GM18867 (cell line): Measurements from ENCODE around the gene NKAIN2.

Experiments
- ATAC-seq: cut with Tn5 transposase; IDR thresholded peaks from one replicate; pipeline ENCODE4 v1.9.1; 2021; ENCODE audit warnings: mild to moderate bottlenecking, moderate library complexity; ENCODE audit not compliant: unreplicated experiment

Gene NKAIN2

DNA sequence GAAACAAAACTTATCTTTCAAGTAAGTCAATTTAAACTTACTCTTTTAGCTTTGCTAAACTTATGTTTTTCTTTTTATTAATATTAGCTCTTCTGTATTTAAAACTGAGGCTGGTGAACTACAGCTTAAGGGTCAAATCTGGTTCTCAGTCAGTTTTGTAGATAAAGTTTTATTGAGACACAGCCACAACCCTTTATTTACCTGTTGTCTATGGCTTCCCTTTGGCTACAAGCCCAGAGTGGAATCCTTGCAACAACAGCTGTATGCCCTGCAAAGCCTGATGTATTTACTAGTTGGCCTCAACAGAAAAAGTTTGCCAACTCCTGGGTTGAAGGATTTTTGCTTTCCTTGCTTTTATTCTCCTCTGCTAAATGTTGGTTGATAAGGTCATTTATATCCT, 667.1 kb downstream of the NKAIN2 start:
- ATAC-seq = no peak

DNA sequence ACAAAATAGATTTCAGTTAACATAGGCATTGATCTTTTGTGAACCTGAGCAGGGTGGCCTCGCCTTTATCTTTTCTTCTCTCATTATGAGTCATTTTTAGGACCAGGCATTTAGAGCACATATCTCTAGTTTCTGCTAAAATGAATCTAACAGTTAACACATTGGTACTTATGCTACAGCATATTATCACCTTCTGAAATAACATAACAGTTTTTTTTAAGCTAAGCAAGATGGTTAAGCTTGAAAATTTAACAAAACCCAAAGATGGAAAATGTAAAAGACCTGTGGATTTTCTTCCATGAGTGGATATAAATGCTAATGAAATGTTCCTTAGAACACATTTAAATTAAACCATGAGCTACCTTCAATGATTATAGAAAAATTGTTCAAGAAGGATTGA, 671.5 kb downstream of the NKAIN2 start:
- ATAC-seq = no peak

DNA sequence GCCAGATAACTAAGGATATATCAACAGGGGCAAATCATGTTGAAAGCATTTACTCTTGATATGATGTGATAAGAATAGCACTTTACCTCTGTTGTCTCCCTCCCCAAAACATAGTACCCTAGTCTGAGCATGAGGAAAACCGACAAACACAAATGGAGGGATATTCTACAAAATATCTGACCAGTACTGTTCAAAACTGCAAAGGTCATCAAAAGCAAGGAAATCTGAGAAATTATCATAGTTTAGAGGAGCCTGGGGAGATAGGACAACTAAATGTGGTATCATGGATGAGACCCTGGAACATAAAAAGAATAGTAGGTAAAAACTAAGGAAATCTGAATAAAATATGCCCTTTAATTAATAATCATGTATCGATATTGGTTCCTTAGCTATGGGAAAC, 675.2 kb downstream of the NKAIN2 start:
- no peak for ATAC-seq

DNA sequence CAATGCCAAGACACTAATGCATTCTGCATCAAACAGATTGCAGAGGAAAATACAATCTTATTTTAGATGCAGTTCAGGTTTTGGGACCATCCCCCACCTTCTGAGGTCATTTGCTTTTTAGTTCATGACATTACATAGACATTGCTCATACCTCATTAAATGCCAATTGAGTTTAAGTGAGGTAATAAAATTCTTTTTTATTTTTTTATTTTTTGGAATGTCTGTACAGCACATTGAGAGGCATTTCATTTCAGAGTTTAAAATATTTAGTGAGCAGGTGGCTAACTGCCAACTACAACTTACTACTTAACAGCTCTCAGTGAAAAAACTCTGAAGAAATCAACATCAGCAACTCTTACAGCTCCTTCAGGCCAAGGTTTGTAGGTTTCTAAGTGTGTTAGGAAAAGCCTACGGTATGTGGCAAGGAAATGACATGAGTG, 676.3 kb downstream of the NKAIN2 start:
- no peak for ATAC-seq

DNA sequence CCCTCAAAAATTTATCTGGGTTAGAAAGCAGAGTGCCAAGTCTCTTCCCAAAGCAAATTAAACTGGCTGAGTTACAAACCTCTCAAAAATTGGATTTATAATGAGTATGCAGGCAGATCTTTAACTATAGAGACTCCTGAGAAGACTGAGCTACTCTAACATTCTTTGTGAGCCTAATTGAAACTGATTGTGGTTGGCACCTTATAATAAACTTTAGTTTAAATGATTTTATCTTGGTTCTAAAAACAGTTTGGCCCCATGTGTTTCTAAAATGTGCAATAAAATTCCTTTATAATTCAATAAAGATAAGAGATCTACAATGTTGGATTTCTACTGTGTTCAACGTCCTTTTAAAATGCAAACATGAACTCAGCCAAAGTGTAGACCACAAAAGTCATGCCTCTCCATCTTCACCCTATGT, 678.4 kb downstream of the NKAIN2 start:
- ATAC-seq = no peak

DNA sequence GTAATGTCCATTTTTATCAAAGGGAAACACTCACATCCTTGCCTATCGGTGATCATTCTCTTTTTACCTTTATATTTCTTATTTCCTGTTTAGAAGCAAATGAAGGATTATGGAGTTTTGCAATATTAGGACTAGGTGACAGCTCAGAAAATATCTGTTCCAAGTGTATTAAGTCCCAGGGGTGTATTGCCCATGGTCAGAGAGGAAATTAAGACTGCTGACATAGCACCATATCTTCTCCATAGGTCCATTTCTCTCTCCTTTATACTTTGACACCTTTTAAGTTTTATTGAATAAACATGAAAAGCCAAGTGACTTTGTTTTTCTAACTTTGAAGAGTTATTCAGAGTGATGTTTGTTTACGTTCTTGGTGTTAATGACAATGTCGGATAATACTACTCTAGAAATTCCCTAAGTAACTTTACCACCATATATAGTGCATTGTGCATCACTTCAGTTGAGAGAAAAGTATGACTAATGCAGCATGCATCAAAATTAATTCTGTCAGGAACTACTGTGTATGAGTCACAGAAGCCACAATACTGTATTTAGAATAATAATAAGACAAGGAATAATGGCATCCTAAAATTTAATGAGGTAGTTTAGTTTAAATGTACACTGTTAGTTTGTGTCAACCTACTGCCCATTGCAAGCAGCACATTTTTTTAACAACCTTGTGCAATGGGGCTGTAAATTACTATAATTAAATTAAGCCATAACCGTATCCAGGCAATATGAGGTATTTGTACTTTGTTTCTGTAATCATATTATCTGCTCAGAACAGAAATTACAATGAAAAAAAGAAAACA, 684.2 kb downstream of the NKAIN2 start:
- no peak for ATAC-seq

DNA sequence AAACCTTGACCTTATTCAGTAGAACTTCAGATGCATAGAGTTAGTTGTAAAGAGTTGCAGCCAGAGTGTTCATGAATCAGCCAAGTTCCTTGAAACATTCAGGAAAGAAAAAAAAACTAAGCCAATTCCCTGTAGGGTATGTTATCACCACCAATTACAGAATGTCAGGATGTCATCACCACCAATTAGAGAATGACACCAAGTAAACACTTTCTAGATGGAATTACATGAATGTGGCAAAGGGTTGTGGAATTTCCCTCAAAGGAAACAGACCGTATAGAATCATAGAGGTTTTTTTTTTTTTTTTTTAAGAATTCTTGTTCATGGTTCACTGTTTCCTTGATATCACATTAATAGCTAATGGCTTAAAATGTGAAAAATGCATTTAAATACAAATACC, 686.5 kb downstream of the NKAIN2 start:
- ATAC-seq = no peak

DNA sequence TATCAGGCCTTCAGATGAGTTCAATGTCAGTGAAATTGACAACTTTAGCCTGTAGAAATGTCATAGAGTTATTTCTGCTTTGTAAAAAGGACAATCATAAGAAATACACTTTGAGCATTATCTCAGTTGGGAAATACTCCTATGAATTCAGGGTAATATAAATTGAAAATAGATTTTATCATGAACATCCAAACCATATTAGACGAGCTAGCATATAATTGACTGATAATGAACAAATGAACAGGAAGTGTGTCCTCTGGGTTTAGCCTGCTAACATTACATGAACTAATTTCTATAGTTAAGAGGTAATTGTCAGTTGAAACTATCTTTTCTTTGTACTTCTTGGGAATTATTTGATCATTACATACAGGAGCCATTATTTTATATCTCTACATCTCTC, 689.6 kb downstream of the NKAIN2 start:
- ATAC-seq = no peak

DNA sequence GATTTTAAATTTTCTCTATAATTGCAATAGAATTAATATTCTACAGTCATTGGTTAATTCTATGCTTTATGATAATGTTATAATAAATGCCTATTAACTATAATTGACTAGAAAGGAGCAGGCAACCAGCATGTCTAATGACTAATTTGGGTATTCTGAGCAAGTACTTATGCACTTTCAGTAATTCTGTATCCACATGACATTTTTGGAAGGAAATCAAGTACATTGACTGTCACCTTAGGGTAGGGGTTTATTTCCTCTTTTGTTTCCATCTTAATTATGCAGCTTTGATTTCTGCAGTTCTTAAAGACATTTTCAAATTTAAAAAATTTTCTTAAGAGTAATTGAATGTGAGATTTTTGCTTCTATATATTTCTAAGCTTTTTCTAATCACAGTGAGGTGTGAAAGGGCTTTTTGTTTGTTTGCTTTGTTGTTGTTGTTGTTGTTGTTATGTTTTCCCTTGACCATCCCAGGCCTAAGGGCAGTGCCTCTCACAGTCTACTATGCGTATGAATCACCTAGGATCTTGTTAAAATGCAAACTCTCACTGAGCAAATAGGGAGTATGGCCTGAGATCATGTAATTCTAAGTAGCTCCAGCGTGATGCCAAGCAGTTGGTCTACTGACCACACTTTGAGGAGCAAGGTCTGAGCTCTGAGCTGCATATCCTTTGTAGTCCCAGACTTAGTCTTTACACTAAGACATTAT, 691.4 kb downstream of the NKAIN2 start:
- no peak for ATAC-seq

DNA sequence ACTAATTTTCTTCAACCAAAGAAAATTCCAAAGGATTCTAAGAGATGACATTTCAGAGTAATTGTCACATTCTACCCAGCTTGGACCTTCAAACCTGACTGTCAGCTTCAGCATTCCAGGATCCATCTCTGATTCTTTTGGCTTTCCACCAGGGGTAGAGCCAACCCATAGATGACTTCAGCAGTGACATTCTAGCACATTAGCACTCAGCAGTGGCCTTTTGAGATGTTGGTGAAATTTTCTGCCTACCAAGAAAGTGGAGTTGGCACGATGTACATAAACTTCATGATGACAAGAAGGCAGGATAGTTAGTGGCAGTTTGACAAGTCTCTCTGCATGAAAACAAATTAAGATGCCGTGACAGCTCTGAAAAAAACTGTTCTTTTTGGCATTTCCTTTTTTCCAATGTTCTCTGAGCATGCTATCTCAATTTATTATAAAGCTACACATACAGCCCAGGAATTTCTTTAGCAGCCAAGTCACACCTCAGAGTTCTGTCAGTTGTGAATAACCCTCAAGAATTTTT, 692.1 kb downstream of the NKAIN2 start:
- ATAC-seq = no peak

DNA sequence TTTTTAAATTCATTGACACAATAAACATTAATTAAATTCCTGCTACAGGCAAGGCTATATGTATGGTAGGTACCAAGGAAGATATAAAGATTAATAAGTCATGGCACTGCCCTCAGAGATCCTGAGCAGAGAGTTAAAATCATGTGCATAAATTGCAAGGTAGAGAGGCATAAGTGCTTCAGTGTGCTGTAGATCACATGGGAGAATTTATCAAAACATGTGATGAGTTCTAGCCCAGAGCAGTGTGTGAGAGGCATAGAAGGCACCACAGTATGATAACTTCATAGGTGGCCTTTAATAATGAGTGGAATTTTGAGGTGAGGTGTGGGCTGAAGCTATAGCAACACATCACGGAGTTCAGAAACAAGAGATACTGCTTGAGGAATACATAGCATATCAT, 692.7 kb downstream of the NKAIN2 start:
- no peak for ATAC-seq

DNA sequence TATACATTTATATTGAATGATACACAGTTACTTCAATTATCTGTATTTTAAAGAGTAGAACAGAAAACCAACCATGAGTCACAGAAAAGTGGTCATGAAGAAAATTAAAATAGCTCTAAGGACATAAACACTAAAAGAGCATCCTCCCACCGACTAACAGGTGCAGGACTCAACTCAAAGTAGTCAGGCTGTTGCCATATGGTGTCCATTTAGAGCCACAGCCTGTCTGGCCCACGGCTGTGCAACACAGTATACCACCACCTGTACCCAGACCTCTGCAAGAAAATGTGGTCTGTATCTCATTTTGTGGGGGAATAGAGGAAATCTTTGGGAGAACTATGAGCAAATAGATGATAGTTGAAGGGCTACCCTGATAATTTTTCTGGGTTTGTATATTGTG, 708.8 kb downstream of the NKAIN2 start:
- ATAC-seq = no peak

DNA sequence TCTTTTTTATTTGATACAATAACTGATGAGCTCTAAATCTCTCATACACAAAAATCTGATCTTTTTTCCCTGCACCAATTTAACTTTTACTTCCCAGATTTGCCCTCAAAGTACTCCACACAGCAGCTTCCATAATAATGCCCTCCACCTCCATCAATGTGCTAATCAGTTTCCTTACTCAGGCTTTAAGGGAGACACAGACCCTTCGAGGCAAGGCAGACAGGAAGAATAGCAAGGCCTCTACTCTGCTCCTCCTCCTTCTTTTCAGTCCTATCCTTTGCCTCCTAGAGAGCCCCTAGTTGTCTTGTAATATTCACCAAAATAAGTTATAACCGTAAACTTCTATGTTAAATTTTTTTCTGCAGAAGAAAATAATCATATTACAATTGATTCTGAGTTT, 713.7 kb downstream of the NKAIN2 start:
- ATAC-seq = no peak

DNA sequence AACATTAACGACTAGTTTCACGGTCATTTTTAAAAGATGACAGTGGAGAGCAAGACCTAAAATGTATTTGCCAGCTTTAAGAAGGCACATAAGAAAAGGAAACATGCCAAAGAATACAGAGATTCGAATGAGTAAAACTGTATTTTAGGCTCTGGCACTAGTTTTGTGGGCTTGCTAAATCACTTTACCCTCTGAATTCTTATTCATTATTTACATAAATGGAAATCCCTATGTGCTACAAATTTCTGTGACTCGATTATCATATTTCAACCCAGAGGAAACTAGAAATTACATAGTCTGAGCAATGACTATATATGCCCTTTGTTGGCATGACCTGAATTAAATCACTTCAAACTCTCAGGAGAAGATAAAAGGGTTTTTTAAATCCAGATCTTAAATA, 716.8 kb downstream of the NKAIN2 start:
- no peak for ATAC-seq

DNA sequence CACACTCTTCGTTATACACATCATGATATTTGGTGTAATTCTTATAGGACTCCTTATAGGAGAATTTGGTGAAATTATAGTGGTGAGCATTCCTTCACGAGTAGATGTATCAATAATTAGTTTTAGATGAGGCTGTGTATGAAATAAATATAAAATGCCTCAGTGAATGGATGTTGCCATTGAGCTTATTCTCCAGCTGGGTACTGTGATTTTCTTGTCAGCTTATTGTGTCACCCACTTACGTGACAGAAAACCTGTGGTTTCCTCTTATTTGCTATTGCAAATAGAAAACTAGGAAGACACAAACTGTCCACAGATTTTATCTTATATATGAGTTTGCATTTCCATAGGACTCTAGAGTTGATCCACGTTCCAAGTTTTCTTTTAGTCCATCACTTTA, 718.7 kb downstream of the NKAIN2 start:
- ATAC-seq = no peak

DNA sequence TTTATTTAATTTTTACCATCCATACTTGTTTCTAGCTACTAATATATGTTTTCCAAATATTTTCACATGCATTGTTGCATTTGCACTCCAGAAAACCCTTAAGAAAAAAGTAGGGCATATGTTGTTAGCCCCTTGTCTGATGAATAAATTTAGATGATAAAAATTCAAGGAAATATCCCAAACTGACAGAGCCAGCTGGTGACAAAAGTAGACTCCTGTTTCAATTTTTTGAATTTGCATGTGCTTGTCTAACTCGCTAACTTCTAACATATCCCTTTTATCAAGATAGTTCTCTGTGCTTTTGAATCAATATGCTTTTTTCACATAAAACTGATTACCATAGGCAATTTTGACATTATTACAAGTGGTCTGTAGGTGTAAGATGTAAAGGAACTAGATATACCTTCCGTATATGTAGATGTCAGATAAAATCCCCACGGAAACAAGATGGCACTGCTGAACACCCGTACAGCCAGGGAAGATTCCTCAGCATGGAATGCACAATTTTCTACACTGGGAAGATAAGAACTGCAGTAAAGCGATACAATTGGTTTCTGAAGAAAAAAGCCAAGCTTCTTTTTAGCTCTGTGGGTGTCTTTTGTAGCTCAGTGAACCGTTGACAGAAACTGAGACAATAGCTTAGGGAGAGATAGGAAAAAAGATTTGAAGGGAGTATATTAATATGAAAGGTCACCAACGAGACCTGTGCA, 721.0 kb downstream of the NKAIN2 start:
- ATAC-seq = no peak

DNA sequence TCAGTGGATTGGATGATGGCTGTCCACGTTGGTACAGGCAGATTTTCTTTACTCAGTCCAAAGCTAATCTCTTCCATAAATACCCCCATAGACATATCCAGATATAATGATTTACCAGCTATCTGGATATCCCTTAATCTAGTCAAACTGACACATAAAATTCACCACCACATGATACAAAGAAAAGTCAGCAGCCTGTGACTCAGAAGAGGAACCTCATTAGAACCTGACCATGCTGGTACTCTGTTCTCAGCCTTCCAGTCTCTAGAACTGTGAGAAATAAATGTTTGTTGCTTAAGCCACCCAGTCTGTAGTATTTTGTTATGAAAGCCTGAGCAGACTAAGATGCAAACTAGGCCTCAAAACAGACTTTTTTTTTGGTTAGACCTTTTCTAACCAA, 727.3 kb downstream of the NKAIN2 start:
- ATAC-seq = no peak

DNA sequence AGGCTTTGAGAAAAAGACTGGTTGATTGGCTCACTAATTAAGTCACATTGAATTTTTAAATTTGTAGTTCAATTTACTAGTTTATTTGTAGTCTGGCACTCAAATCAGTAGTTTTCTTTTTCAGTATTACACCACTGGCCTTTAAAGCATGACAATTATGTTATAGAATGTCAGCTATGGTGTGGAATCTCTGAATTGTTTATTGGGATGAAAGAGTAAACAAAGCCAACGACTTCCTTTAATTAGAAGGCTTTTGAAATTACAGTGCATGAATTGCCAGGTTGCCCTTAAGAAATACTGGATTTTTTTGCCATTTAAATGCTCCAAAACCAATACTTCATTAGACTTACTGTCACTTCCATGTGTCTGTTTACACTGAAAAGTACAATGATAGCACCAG, 731.6 kb downstream of the NKAIN2 start:
- no peak for ATAC-seq

DNA sequence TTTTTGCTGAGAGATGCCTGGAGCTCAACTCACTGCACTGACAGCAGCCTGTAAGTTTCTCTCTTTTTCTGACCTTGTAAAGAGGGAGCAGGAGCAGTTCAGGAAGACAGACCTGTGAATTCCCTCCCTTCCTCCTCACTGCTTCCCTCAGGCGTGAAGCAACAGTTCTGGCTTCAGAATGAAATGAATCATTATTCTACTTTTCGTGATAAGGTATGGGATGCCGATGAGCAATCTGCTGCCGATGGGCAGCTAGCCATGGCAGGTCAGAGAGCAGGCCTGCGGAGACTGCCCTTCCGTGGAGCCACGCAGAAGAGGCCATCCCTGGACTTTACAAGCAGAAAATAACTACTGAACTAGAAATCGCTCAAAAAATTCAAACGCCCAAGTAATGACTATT, 732.1 kb downstream of the NKAIN2 start:
- ATAC-seq = no peak

DNA sequence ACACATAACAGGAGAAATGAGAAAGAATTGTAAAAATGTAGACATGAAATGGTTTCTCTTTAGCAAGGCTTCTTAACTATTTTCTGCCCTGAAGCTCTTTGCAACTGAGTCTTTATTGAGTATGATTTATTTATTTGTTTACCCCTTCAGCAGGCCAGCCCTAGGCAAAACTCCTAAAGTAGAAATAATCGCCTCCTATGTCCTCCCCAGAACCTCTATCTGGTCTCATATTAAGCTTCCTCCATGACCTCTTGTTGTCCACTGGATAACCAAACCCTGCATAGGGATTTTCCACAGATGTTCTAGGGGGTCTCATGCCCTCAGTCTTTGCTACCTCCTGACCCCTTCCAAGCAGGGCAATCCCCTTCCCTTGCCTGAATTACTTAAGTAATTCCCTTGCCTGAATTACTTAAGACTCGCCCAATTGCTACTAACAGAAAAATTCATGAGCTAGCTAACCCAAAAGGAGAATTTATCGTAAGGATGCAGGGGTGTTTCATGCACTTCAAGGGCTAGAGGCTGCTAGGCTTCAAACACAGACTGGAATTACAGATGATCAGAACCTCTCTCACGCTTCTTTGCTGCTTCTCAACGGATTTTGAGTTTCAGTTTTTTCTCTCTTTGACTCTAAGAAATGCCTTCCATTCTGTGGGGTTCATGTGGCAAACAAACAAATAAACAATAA, 732.6 kb downstream of the NKAIN2 start:
- ATAC-seq = no peak

DNA sequence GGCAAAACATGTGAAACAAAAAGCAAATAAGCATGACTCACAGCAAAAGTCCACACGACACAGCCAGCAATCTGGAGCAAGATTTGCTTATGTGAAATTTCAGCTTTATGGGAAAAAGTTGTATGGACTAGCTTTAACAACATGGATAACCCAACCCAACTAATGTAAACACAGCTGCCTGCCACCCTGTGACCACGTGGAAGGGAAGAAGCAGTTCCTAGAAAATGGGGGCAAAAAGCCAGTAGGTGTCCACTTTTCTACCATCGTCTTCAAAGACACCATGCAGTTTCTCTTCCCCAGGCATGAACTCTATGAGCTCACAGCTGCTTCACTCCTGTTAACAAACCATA, 733.2 kb downstream of the NKAIN2 start:
- ATAC-seq = no peak
